Smooth muscle cell (in vitro differentiated cells): Measurements from ENCODE around the gene HHIP. TPM values are rescaled to one million over a fixed set of nuclear protein-coding genes. Genes with fewer than 3 reads are reported as not detected.

Source experiments
- DNase-seq: peaks from one replicate; lab custom pipeline; 2025; ENCODE audit not compliant: unreplicated experiment; lab: John Stamatoyannopoulos, UW
- H2AFZ ChIP-seq: fragments of 200-600 bp; sonication (generic); 2 replicates; pipeline ENCODE4 v1.6.0; 2016; ENCODE audit warnings: antibody characterized with exemption, low read depth, mild to moderate bottlenecking
- H3F3A ChIP-seq: fragments of 200-600 bp; sonication (generic); 2 replicates; pipeline ENCODE4 v1.6.0; 2017; ENCODE audit warnings: antibody characterized with exemption, low read depth
- H3K27ac ChIP-seq: fragments of 200-600 bp; sonication (generic); 2 replicates; pipeline ENCODE4 v1.5.1; 2016; ENCODE audit warnings: low read depth, mild to moderate bottlenecking
- H3K27me3 ChIP-seq: fragments of 200-600 bp; sonication (generic); 2 replicates; pipeline ENCODE4 v1.6.1; 2016; ENCODE audit warnings: low read depth, mild to moderate bottlenecking
- H3K36me3 ChIP-seq: fragments of 200-600 bp; sonication (generic); 2 replicates; pipeline ENCODE4 v1.5.1; 2016; ENCODE audit warnings: low read depth
- H3K4me1 ChIP-seq: fragments of 200-600 bp; sonication (generic); 2 replicates; pipeline ENCODE4 v1.5.1; 2016; ENCODE audit warnings: low read depth
- H3K4me2 ChIP-seq: fragments of 200-600 bp; sonication (generic); 2 replicates; pipeline ENCODE4 v1.6.0; 2016; ENCODE audit warnings: mild to moderate bottlenecking
- H3K4me3 ChIP-seq: fragments of 200-600 bp; sonication (generic); 2 replicates; pipeline ENCODE4 v1.5.1; 2016; ENCODE audit warnings: mild to moderate bottlenecking
- H3K79me2 ChIP-seq: fragments of 200-600 bp; sonication (generic); 2 replicates; pipeline ENCODE4 v1.6.0; 2016; ENCODE audit warnings: low read depth, mild to moderate bottlenecking
- H3K9ac ChIP-seq: fragments of 200-600 bp; sonication (generic); 2 replicates; pipeline ENCODE4 v1.6.0; 2016; ENCODE audit warnings: low read depth
- H3K9me3 ChIP-seq: fragments of 200-600 bp; sonication (generic); replicated peaks from 2 replicates; pipeline ENCODE4 v1.5.1; 2016; ENCODE audit warnings: low read depth
- H4K20me1 ChIP-seq: fragments of 200-600 bp; sonication (generic); 2 replicates; pipeline ENCODE4 v1.6.0; 2016; ENCODE audit warnings: low read depth
- CTCF ChIP-seq: fragments of 200-600 bp; sonication (generic); IDR thresholded peaks from 2 replicates; pipeline ENCODE4 v1.5.1; 2017; ENCODE audit warnings: borderline replicate concordance, mild to moderate bottlenecking, antibody characterized with exemption; ENCODE audit not compliant: insufficient read depth, poor library complexity, severe bottlenecking
- WGBS: methylation state at CpG from one replicate; pipeline ENCODE4 v1.1.7; 2016; ENCODE audit warnings: low lambda C conversion rate; 5-methylcytosine and 5-hydroxymethylcytosine counted together
- polyA plus RNA-seq: library from polyadenylated mRNA; unstranded; fragments of >200 nt; fragmentation: Nextera tagmentation; extraction: Ambion mirVana; gene quantifications from 2 replicates; pipeline ENCODE4 v1.2.1, GENCODE V29; 2016
- total RNA-seq: library from RNA; depleted of rRNA; stranded (reverse); fragments of >200 nt; gene quantifications from 2 replicates; pipeline ENCODE4 v1.2.3, GENCODE V29; 2014

Gene HHIP
- total and polyA plus RNA-seq, 2 experiments from 2014 or later, result 0.67 to 0.96 TPM

DNA sequence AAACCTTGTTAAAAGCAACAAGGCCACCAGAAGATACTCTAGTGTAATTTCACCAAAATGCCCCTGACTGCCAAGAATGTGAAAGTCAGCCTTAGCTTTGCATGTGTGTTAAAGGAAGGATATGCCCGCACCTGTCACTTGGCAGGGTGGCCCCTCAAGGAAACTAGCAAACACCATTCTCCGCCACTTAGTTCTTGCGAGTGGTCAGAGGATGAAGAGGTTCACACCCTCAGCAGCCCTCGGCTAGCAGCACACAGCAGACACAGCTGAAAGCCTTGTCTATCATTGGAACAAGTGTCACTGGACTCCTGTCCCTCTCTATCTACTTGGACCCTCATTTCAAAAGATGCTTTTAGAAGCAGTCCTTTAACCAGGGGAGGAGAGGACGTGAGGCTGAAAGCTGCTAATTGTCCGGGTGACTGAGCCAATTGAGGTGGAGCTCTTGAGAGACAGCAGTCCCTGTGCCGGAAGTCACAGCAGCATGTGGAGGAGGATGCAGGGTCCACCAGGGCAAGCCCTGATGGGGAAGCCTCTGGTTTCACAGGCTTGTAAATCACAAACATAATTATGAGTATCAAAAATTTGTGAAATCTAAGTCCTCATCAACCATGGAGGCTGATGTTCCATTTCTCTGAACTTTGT is 18.0 kb downstream of the HHIP start:
- H3K27me3 ChIP-seq, result peaks cover 7% of the 10 kb centered on the region
- TF ChIP-seq CTCF, result no peak

DNA sequence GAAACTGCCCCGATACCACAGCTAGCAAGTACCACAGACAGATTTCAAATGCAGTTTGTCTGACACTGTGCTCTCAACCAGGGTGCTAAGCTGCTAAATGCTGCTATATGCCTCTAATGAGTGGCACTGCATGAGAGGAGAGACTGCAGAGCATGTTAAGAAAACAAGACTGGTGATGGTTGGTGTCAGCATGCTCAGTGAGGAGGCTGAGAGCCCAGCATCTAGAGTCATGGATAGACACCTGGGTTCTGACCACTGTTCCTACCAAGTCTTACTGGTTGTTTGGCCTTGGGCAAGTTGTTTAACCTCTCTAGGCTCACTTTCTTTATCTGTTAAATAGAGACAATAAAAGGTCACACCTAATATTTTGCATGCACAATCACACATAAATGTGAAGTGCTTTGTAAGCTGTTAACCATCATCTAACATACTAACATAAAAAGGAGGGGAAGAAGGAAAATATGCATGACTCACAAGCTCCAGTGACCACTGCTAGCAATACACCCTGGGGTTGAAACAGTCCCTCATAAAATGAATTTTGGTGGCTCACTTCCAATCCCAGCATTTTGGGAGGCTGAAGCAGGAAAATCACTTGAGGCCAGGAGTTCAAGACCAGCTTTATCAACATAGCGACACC is 20.7 kb downstream of the HHIP start:
- WGBS, result 81% methylated on average over 2 of the region's 2 CpGs
- no peak overlapping the region for H3K4me2 ChIP-seq

More for the DNA sequence above, 18.0 kb downstream of the HHIP start:
- no peak for DNase-seq
- Histone ChIP-seq H3F3A (peaks cover 10% of the 10 kb centered on the region), H3K36me3 (no peaks in the 10 kb centered on the region), H3K9ac (no peak overlapping the region), H3K4me3 (no peak overlapping the region), H3K9me3 (no peaks in the 10 kb centered on the region), H2AFZ (no peak overlapping the region), H4K20me1 (no peaks in the 10 kb centered on the region), H3K4me1 (no peaks in the 10 kb centered on the region), H3K27ac (no peak overlapping the region), H3K79me2 (no peaks in the 10 kb centered on the region), H3K4me2 (no peak overlapping the region)
- WGBS, result 85% methylated on average over 7 of the region's 7 CpGs

DNA sequence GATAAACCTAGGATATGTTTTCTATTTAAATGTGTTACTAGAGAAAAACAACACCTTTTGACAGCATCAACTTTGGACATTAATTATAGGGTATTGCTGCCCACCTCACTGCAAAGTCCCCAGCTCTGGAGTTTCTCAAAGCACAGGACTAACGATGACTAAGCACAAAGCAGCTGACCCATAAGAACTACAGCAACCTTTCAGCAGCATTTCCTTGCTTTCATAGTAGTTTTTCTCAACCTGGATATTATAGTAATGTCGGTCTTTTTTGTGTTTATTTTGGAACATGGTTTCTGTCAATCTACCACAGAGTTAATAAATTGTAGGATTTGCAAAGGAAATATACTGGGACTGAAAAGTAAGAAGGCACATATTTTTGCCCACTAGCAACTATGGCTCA is 21.5 kb downstream of the HHIP start:
- Histone ChIP-seq H3K79me2 (no peaks in the 10 kb centered on the region), H4K20me1 (no peaks in the 10 kb centered on the region), H3K4me2 (no peak overlapping the region), H3K9me3 (no peaks in the 10 kb centered on the region), H3K4me3 (no peak overlapping the region), H3K36me3 (no peaks in the 10 kb centered on the region), H3K9ac (no peak overlapping the region), H3K27me3 (peaks cover 7% of the 10 kb centered on the region), H3K27ac (no peak overlapping the region), H3F3A (peaks cover 10% of the 10 kb centered on the region), H2AFZ (no peak overlapping the region), H3K4me1 (no peaks in the 10 kb centered on the region)
- TF ChIP-seq CTCF, result no peak
- DNase-seq, result no peak
- 22% methylated on average over 2 of the region's 2 CpGs for WGBS

More for the DNA sequence above, 20.7 kb downstream of the HHIP start:
- Histone ChIP-seq H3K27ac (no peak overlapping the region), H3K79me2 (no peaks in the 10 kb centered on the region), H3K4me1 (no peaks in the 10 kb centered on the region), H2AFZ (no peak overlapping the region), H3K9ac (no peak overlapping the region), H3K9me3 (no peaks in the 10 kb centered on the region), H3F3A (peaks cover 10% of the 10 kb centered on the region), H4K20me1 (no peaks in the 10 kb centered on the region), H3K36me3 (no peaks in the 10 kb centered on the region), H3K4me3 (no peak overlapping the region), H3K27me3 (peaks cover 7% of the 10 kb centered on the region)
- no peak for TF ChIP-seq CTCF
- no peak for DNase-seq
